ENCODE measurements around the gene RASIP1.
A peak's percentile ranks its signal among the peaks of the same experiment; 100 is the strongest.

RASIP1 gene

DNA sequence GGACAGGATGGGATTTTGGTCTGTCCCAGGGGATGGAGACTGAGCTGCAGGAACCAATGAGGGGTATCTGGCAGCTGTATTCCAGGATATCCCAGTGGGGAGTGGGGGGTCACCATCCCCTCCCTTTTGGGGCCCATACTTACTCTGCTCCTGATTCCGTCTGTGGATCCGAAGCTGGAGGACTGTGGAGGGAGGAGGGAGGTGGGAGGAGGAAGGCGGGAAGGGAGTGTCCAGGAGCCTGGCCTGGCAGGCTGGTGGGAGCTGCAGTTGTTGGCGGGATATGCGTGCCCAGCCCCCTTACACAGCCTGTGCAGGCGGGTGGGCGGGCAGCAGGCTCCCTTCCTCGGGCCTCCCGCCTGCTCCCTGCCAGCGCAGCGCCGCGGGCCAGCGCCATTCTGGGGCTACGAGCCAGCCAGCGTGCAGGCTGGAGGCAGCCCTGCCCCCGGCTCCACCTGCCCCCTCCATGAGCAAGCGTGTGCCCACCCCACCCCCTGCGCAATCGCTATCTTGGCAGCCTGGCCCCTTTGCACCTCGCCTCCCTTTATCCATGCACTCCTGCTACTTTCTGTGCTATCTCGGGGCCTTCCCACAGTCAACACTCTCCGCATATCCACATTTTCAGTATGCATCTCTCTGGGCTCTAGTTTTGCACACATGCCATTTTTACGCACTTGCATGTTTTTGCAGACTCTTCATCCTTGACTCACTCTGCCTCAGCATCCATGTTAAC, 23.7 kb downstream of the RASIP1 start (continued):
- TF ChIP-seq, protein P1, sequence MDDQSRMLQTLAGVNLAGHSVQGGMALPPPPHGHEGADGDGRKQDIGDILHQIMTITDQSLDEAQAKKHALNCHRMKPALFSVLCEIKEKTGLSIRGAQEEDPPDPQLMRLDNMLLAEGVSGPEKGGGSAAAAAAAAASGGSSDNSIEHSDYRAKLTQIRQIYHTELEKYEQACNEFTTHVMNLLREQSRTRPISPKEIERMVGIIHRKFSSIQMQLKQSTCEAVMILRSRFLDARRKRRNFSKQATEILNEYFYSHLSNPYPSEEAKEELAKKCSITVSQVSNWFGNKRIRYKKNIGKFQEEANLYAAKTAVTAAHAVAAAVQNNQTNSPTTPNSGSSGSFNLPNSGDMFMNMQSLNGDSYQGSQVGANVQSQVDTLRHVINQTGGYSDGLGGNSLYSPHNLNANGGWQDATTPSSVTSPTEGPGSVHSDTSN (CRISPR knock-in tag; IDR thresholded peaks at IDR 0.05) = no peak
- TF ChIP-seq, protein P2, sequence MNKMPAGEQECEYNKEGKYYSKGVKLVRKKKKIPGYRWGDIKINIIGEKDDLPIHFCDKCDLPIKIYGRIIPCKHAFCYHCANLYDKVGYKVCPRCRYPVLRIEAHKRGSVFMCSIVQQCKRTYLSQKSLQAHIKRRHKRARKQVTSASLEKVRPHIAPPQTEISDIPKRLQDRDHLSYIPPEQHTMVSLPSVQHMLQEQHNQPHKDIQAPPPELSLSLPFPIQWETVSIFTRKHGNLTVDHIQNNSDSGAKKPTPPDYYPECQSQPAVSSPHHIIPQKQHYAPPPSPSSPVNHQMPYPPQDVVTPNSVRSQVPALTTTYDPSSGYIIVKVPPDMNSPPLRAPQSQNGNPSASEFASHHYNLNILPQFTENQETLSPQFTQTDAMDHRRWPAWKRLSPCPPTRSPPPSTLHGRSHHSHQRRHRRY (tag by site-specific recombination; IDR thresholded peaks at IDR 0.05) = no peak
- TF ChIP-seq ZNF394 (tag by site-specific recombination; IDR thresholded peaks at IDR 0.05; ENCODE audit: borderline replicate concordance) (peak; percentile 77; the same call in 1 of the 2 replicates), ZNF777 (tag by site-specific recombination; IDR thresholded peaks at IDR 0.05; ENCODE audit: borderline replicate concordance) (no peak; the same call in 1 of the 2 replicates), ZNF416 (tag by site-specific recombination; IDR thresholded peaks at IDR 0.05) (no peak), ZNF747 (tag by site-specific recombination; IDR thresholded peaks at IDR 0.05) (no peak), WT1 (tag by site-specific recombination; IDR thresholded peaks at IDR 0.05) (peak; percentile 81), ZNF174 (tag by site-specific recombination; IDR thresholded peaks at IDR 0.05) (no peak), ZNF274 (IDR thresholded peaks at IDR 0.05; ENCODE audit: low read length) (no peak), ZNF274 (tag by site-specific recombination; IDR thresholded peaks at IDR 0.05; ENCODE audit: borderline replicate concordance) (no peak), ZNF426 (tag by site-specific recombination; IDR thresholded peaks at IDR 0.05) (no peak), ZNF175 (tag by site-specific recombination; IDR thresholded peaks at IDR 0.05) (no peak), PRDM1 (tag by site-specific recombination; IDR thresholded peaks at IDR 0.05) (no peak), ZNF571 (tag by site-specific recombination; IDR thresholded peaks at IDR 0.05) (no peak), SP7 (tag by site-specific recombination; IDR thresholded peaks at IDR 0.05) (no peak), ZNF664 (tag by site-specific recombination; IDR thresholded peaks at IDR 0.05) (no peak), ZNF544 (tag by site-specific recombination; IDR thresholded peaks at IDR 0.05) (no peak), ZNF670 (tag by site-specific recombination; IDR thresholded peaks at IDR 0.05; ENCODE audit: low read depth) (no peak), ZNF658 (tag by site-specific recombination; IDR thresholded peaks at IDR 0.05) (no peak), ZNF660 (tag by site-specific recombination; IDR thresholded peaks at IDR 0.05) (no peak), ZNF341 (tag by site-specific recombination; IDR thresholded peaks at IDR 0.05; ENCODE audit: low read depth) (peak; percentile 45), ZNF10 (tag by site-specific recombination; IDR thresholded peaks at IDR 0.05) (no peak), ZNF121 (tag by site-specific recombination; IDR thresholded peaks at IDR 0.05) (no peak), ZFHX2 (tag by site-specific recombination; conservative IDR thresholded peaks at IDR 0.05) (peak; percentile 98), ZBTB48 (tag by site-specific recombination; IDR thresholded peaks at IDR 0.05) (peak; percentile 84)
- TF ChIP-seq, protein P3, sequence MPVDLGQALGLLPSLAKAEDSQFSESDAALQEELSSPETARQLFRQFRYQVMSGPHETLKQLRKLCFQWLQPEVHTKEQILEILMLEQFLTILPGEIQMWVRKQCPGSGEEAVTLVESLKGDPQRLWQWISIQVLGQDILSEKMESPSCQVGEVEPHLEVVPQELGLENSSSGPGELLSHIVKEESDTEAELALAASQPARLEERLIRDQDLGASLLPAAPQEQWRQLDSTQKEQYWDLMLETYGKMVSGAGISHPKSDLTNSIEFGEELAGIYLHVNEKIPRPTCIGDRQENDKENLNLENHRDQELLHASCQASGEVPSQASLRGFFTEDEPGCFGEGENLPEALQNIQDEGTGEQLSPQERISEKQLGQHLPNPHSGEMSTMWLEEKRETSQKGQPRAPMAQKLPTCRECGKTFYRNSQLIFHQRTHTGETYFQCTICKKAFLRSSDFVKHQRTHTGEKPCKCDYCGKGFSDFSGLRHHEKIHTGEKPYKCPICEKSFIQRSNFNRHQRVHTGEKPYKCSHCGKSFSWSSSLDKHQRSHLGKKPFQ (tag by site-specific recombination; IDR thresholded peaks at IDR 0.05) = no peak
- TF ChIP-seq, protein P4, sequence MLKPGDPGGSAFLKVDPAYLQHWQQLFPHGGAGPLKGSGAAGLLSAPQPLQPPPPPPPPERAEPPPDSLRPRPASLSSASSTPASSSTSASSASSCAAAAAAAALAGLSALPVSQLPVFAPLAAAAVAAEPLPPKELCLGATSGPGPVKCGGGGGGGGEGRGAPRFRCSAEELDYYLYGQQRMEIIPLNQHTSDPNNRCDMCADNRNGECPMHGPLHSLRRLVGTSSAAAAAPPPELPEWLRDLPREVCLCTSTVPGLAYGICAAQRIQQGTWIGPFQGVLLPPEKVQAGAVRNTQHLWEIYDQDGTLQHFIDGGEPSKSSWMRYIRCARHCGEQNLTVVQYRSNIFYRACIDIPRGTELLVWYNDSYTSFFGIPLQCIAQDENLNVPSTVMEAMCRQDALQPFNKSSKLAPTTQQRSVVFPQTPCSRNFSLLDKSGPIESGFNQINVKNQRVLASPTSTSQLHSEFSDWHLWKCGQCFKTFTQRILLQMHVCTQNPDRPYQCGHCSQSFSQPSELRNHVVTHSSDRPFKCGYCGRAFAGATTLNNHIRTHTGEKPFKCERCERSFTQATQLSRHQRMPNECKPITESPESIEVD (tag by site-specific recombination; IDR thresholded peaks at IDR 0.05) = no peak
- TF ChIP-seq, protein P5, sequence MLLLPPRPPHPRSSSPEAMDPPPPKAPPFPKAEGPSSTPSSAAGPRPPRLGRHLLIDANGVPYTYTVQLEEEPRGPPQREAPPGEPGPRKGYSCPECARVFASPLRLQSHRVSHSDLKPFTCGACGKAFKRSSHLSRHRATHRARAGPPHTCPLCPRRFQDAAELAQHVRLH (tag by site-specific recombination; IDR thresholded peaks at IDR 0.05) = no peak
- TF ChIP-seq, protein P6, sequence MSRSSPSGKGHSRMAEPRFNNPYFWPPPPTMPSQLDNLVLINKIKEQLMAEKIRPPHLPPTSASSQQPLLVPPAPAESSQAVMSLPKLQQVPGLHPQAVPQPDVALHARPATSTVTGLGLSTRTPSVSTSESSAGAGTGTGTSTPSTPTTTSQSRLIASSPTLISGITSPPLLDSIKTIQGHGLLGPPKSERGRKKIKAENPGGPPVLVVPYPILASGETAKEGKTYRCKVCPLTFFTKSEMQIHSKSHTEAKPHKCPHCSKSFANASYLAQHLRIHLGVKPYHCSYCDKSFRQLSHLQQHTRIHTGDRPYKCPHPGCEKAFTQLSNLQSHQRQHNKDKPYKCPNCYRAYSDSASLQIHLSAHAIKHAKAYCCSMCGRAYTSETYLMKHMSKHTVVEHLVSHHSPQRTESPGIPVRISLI (tag by site-specific recombination; IDR thresholded peaks at IDR 0.05) = no peak
- TF ChIP-seq, protein P7, sequence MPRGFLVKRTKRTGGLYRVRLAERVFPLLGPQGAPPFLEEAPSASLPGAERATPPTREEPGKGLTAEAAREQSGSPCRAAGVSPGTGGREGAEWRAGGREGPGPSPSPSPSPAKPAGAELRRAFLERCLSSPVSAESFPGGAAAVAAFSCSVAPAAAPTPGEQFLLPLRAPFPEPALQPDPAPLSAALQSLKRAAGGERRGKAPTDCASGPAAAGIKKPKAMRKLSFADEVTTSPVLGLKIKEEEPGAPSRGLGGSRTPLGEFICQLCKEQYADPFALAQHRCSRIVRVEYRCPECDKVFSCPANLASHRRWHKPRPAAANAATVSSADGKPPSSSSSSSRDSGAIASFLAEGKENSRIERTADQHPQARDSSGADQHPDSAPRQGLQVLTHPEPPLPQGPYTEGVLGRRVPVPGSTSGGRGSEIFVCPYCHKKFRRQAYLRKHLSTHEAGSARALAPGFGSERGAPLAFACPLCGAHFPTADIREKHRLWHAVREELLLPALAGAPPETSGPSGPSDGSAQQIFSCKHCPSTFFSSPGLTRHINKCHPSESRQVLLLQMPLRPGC (tag by site-specific recombination; IDR thresholded peaks at IDR 0.05) = 0 out of 2 replicates have a peak, but pooled peaks have one; percentile 45
